MM.1S (cell line): Measurements from ENCODE around the gene SPAG7.

Experiments
- EZH2 ChIP-seq: fragments of 300-600 bp; sonication (generic); optimal IDR thresholded peaks from 2 replicates; pipeline ENCODE3; 2017; ENCODE audit warnings: low read depth, mild to moderate bottlenecking, antibody characterized with exemption, low read length, mixed read lengths
- EZH2phosphoT487 ChIP-seq: fragments of 300-600 bp; sonication (generic); IDR thresholded peaks from 2 replicates; pipeline ENCODE4 v1.6.1; 2018; ENCODE audit warnings: antibody characterized with exemption, low read length
- TF ChIP-seq, protein P1 (sequence below): fragments of 300-600 bp; sonication (generic); IDR thresholded peaks from 2 replicates; pipeline ENCODE4 v1.5.1; 2016; ENCODE audit warnings: antibody characterized with exemption, low read length, mixed read lengths

DNA sequence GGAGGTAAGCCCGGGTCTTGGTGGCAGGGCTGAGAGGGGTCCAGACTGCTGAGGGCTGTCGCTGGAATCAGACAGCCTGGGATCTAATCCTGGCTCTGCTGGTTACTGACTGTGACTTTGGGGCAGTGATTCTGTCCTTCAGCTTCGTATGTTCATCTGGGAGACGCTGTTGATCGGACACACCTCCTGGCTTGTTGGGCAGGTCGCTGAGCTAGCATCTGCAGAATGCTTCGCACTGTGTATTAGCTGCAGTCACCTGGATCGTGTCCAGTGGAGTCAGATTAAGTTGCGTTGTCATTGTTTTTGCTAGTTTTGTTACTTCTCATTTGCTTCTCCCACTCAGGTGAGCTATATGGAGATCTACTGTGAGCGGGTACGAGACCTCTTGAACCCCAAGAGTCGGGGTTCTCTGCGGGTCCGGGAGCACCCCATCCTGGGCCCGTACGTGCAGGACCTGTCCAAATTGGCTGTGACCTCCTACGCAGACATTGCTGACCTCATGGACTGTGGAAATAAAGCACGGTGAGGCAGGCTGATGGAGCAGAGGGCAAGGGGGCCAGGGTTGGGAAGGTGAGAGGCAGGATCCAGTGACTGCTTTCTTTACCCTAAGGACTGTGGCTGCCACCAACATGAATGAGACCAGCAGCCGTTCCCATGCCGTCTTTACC is 34.6 kb upstream of the SPAG7 start:
- TF ChIP-seq, protein P1, sequence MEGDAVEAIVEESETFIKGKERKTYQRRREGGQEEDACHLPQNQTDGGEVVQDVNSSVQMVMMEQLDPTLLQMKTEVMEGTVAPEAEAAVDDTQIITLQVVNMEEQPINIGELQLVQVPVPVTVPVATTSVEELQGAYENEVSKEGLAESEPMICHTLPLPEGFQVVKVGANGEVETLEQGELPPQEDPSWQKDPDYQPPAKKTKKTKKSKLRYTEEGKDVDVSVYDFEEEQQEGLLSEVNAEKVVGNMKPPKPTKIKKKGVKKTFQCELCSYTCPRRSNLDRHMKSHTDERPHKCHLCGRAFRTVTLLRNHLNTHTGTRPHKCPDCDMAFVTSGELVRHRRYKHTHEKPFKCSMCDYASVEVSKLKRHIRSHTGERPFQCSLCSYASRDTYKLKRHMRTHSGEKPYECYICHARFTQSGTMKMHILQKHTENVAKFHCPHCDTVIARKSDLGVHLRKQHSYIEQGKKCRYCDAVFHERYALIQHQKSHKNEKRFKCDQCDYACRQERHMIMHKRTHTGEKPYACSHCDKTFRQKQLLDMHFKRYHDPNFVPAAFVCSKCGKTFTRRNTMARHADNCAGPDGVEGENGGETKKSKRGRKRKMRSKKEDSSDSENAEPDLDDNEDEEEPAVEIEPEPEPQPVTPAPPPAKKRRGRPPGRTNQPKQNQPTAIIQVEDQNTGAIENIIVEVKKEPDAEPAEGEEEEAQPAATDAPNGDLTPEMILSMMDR: no peak
- no peak for TF ChIP-seq EZH2
- TF ChIP-seq EZH2phosphoT487: no peak
